OCI-LY3 (cell line): ENCODE data around the gene UBE2U.

ENCODE experiments used
- CTCF ChIP-seq: fragments of 200-600, 300-600 bp; sonication (generic); IDR thresholded peaks from 2 replicates; pipeline ENCODE4 v1.5.1; 2014; ENCODE audit warnings: antibody characterized with exemption, low read length, low read depth
- EZH2phosphoT487 ChIP-seq: fragments of 200-600 bp; shearing (Covaris generic); IDR thresholded peaks from 2 replicates; pipeline ENCODE4 v1.6.1; 2018; ENCODE audit warnings: antibody characterized with exemption, mixed run types, low read depth

GRCh38 chr1:64184003-64184440, 19.4 kb upstream of the UBE2U start:
- no peak for TF ChIP-seq CTCF
- no peak for TF ChIP-seq EZH2phosphoT487
